ENCODE measurements around the gene LRRC3.
"Not testable (repeated sequence)": the region's sequence is repeated elsewhere in the genome, so short reads cannot be mapped to it uniquely, and the experiment has no call there.

LRRC3 gene

DNA sequence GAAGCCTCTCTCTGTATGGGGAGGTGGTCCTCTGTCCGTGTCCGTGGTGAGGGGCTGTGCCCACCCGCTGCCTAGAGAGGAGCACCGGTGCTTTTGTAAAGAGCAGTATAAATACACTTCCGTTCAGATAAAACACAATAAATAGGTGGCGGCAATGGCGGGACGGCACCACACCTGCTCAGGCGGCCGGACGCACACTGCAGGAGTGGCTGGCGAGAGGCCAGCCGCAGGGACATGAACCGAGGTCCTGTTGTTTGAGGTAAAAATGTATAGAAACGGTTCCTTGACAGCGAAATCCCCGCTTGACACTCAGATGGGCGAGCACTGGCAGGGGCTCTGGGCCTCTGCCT is 43.9 kb downstream of the LRRC3 start:
- DNase-seq, result no peak

DNA sequence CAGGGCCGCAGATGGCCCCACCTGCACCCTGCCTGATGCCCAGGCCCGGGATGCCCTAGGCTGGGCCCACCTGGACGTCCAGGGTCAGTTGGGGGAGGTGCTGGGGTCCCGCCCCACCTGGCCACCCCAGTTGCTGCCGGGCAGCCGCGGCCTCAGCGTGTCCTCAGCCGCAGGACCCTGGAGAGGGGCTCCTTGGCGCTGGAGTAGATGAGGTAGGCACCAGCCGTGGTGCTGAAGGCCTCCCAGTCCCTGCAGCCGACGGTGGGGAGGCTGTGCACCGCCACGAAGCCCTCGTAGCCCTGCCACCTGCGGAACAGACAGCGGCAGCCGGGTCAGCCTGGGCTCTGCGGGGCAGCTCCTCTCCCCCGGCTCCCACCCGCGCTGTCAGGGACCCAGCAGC is 44.3 kb downstream of the LRRC3 start:
- no peak for DNase-seq

DNA sequence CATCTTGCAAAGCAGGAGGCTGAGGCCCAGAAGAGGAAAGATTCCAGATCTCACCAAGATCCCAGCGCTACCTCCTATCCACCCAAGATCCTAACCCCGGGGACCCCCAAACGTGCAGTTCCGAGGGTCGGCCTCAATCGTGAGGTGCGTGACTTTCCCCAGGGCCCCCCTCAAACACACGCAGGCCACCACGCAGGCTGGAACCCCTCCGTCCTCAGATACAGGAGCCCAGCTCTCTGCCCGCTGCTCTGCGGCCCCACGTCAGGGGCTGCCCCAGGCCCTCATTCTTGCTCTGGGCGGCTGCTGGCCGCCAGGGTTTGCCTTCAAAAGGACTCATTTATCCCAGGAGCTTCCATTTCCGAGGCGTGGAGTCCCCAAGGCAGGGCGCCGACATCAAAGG is 44.8 kb downstream of the LRRC3 start:
- DNase-seq, result no peak

- DNase-seq, result no peak
Measured at GRCh38 chr21:44502171-44502958, 47.1 kb downstream of the LRRC3 start.

DNA sequence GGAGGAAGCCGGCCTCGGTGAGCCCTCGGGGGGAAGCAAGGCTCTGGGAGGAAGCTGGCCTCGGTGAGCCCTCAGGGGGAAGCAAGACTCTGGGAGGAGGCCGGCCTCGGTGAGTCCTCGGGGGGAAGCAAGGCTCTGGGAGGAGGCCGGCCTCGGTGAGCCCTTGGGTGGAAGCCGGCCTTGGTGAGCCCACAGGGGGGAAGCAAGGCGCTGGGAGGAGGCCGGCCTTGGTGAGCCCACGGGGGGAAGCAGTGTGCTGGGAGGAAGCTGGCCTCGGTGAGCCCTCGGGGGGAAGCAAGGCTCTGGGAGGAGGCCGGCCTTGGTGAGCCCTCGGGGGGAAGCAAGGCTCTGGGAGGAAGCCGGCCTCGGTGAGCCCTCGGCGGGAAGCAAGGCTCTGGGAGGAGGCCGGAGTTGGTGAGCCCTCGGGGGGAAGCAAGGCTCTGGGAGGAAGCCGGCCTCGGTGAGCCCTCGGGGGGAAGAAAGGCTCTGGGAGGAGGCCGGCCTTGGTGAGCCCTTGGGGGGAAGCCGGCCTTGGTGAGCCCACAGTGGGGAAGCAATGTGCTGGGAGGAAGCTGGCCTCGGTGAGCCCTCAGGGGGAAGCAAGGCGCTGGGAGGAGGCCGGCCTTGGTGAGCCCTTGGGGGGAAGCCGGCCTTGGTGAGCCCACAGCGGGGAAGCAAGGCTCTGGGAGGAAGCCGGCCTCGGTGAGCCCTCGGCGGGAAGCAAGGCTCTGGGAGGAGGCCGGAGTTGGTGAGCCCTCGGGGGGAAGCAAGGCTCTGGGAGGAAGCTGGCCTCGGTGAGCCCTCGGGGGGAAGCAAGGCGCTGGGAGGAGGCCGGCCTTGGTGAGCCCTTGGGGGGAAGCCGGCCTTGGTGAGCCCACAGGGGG is 47.9 kb downstream of the LRRC3 start:
- DNase-seq, result not testable (repeated sequence)

- no peak for DNase-seq
Measured at GRCh38 chr21:44503901-44504399, 48.6 kb downstream of the LRRC3 start.

GRCh38 chr21:44505673-44506278 is 50.5 kb downstream of the LRRC3 start:
- no peak for DNase-seq

- DNase-seq, result no peak
Measured at GRCh38 chr21:44506279-44507255, 51.3 kb downstream of the LRRC3 start.

- no peak for DNase-seq
Measured at GRCh38 chr21:44507673-44508425, 52.5 kb downstream of the LRRC3 start.

- no peak for DNase-seq
Measured at GRCh38 chr21:44508426-44508710, 53.1 kb downstream of the LRRC3 start.

GRCh38 chr21:44508711-44509445 is 53.6 kb downstream of the LRRC3 start:
- no peak for DNase-seq

- no peak for DNase-seq
Measured at GRCh38 chr21:44509539-44509938, 54.2 kb downstream of the LRRC3 start.

DNA sequence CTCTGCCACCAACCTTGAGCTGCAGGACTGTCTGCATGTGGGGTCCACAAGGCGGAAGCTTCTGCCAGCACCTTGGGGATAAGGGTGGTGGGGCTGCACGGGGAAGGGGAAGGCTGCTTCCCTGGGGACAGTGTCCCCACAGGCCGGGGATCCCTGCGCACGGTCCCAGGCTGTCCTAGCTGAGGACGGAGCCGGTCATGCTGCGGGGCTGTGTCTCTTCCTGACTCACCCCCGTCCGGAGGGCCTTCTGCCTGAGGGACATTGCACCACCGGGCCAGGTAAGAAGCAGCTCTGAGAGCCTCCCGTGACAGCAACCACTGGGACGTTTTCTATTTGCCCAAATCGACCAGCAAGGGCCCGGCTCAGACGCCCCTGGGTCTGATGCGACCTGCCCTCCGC is 54.8 kb downstream of the LRRC3 start:
- DNase-seq, result no peak

DNA sequence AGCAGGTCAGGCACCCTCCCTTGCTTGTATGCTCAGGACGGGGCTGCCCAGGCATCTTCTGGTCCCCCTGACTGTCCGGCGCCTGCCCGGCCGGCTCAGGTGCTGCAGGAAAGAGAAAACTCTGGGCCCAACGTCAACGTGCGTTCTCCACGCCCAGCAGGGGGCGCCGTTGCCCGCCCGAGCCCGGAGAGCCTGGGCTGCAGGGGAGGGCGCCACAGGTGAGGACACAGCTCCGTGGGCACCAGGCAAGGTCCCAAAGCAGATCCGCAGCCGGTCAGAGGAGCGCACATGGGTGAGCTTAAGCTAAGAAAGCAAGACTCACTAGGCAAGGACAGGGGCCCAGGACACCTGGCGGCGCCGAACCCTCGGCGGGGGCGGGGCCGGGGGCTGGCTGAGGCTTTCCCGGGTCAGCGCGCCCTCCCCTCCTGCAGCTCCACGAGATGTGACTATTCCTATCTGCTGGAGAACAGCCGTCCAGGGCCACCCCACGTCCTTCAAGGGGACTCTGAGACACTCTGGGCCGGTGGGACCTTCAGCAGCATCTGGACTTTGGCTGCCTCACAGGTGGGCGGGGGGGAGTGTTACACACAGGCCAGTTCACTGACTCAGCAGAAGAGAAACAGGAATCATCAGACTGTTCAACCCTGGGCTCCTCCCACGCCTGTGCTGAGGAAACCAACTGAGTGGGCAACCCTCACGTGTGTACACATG is 55.4 kb downstream of the LRRC3 start:
- peak; percentile 83 for DNase-seq

GRCh38 chr21:44511219-44511937 is 56.1 kb downstream of the LRRC3 start:
- no peak for DNase-seq
